Measurements from ENCODE around the gene EFCAB12. TPM values are rescaled to one million over a fixed set of nuclear protein-coding genes. Genes with fewer than 3 reads are reported as not detected.

Gene EFCAB12
- total and polyA plus RNA-seq, 2 of the 8 experiments (the other 6 are each of a cell fraction or from before 2014, with no cell fraction given), result 0.60 to 0.99 TPM

DNA sequence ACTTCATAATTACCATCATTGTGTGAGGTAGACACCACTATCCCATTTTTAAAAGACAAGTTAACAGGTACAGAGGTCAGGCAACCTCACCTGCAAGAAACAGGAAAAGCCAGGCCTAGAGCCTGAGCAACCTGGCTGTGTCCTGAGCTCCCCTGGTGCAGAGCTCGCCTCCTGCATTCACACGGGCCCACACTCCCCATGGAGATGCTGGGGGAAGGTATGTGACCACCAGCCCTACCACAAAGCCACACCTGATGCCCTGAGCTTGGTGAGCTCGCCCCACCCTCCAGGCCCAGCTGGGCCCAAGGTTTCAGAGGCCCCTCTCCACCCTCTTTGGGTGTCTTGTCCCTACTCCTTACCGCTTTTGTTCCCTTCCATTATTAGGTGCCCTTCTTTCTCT, 1.2 kb upstream of the EFCAB12 start (continued):
- 0 out of 2 replicates have a peak, but pooled peaks have one; percentile 16 for TF ChIP-seq RBBP5 (IDR thresholded peaks at IDR 0.05; ENCODE audit: borderline replicate concordance, low read depth, low read length)
- TF ChIP-seq RAD21 (IDR thresholded peaks at IDR 0.05 in 1 of 2, conservative IDR thresholded peaks at IDR 0.05 in 1 of 2; ENCODE audit: low read depth in 2 of 2, low read length in 2 of 2), result no peak
- TF ChIP-seq POLR2A (IDR thresholded peaks at IDR 0.05; ENCODE audit: control extremely low read depth in 1 of 2, low read depth in 2 of 2, low read length in 2 of 2), result peak in 1 of 2 experiments; percentile 39; a peak in 1 of 3 replicates
- TF ChIP-seq BRCA1 (IDR thresholded peaks at IDR 0.05; ENCODE audit: low read depth, low read length), result no peak
- no peak for TF ChIP-seq POLR2AphosphoS5 (IDR thresholded peaks at IDR 0.05; ENCODE audit: low read depth, low read length)

All from H1 (cell line).